Liver (tissue), 9 donors: ENCODE data around the gene TPRX1. TPM values are rescaled to one million over a fixed set of nuclear protein-coding genes. Genes with fewer than 3 reads are reported as not detected.
"Not testable (repeated sequence)": the region's sequence is repeated elsewhere in the genome, so short reads cannot be mapped to it uniquely, and the experiment has no call there.

Experiments
- DNase-seq: peaks from one replicate; pipeline ENCODE4 v3.0.0-alpha.2; 2017; ENCODE audit warnings: low spot score
- H3K27ac ChIP-seq, 2 donors: one replicate each; pipeline ENCODE4 v1.7.0; 2013; ENCODE audit warnings: inconsistent platforms in 2 of 2, low read length in 2 of 2, control low read depth in 1 of 2, low read depth in 1 of 2, mild to moderate bottlenecking in 1 of 2
- H3K27me3 ChIP-seq, 4 donors: one replicate each; pipeline versions ENCODE4 v1.6.1 to v1.7.0; 2013; ENCODE audit warnings: low read length in 3 of 4, inconsistent platforms in 1 of 4, mild to moderate bottlenecking in 1 of 4, moderate library complexity in 1 of 4; ENCODE audit not compliant: control insufficient read depth in 4 of 4, insufficient read depth in 4 of 4
- H3K36me3 ChIP-seq, 4 donors: one replicate each; pipeline versions ENCODE4 v1.6.1 to v1.7.0; 2013; ENCODE audit warnings: low read length in 3 of 4, mild to moderate bottlenecking in 3 of 4, low read depth in 1 of 4, moderate library complexity in 1 of 4; ENCODE audit not compliant: control insufficient read depth in 4 of 4, insufficient read depth in 3 of 4
- H3K4me1 ChIP-seq, 4 donors: one replicate each; pipeline versions ENCODE4 v1.6.1 to v1.7.0; 2013; ENCODE audit warnings: low read length in 3 of 4, mild to moderate bottlenecking in 3 of 4, moderate library complexity in 1 of 4; ENCODE audit not compliant: control insufficient read depth in 4 of 4, insufficient read depth in 4 of 4
- H3K4me3 ChIP-seq, 3 donors: one replicate each; pipeline versions ENCODE4 v1.6.1 to v1.7.0; 2013; ENCODE audit warnings: low read length in 3 of 3, control low read depth in 1 of 3, low read depth in 1 of 3, mild to moderate bottlenecking in 1 of 3
- H3K9ac ChIP-seq, 2 donors: one replicate each; pipeline ENCODE4 v1.7.0; 2013; ENCODE audit warnings: low read length in 2 of 2, mild to moderate bottlenecking in 2 of 2, moderate library complexity in 2 of 2, control low read depth in 1 of 2, low read depth in 1 of 2
- H3K9me3 ChIP-seq, 4 donors: one replicate each; pipeline versions ENCODE4 v1.6.1 to v1.7.0; 2013; ENCODE audit warnings: low read length in 3 of 4; ENCODE audit not compliant: control insufficient read depth in 4 of 4
- EGR1 ChIP-seq, 2 donors: IDR thresholded peaks; 2 replicates each; pipeline ENCODE4 v1.6.1; 2016 to 2018; ENCODE audit warnings: antibody characterized with exemption in 2 of 2, low read depth in 2 of 2
- FOXA1 ChIP-seq: IDR thresholded peaks from 2 replicates; pipeline ENCODE4 v1.6.1; 2016; ENCODE audit warnings: antibody characterized with exemption
- FOXA2 ChIP-seq: IDR thresholded peaks from 2 replicates; pipeline ENCODE4 v1.6.1; 2016; ENCODE audit warnings: antibody characterized with exemption
- GABPA ChIP-seq, 2 donors: IDR thresholded peaks in 1 of 2; conservative IDR thresholded peaks in 1 of 2; 2 replicates each; pipeline ENCODE4 v1.6.1; 2016; ENCODE audit warnings: antibody characterized with exemption in 2 of 2, mild to moderate bottlenecking in 1 of 2, moderate library complexity in 1 of 2
- HNF4A ChIP-seq, 2 donors: conservative IDR thresholded peaks; 2 replicates each; pipeline ENCODE4 v1.6.1; 2016; ENCODE audit warnings: antibody characterized with exemption in 2 of 2, mild to moderate bottlenecking in 2 of 2
- HNF4G ChIP-seq: IDR thresholded peaks from 2 replicates; pipeline ENCODE4 v1.6.1; 2016; ENCODE audit warnings: antibody characterized with exemption
- RAD21 ChIP-seq, 2 donors: IDR thresholded peaks; 2 replicates each; pipeline ENCODE4 v1.6.1; 2016; ENCODE audit warnings: antibody characterized with exemption in 2 of 2, mild to moderate bottlenecking in 2 of 2
- RXRA ChIP-seq, 2 donors: IDR thresholded peaks; 2 replicates each; pipeline ENCODE4 v1.6.1; 2017 to 2018; ENCODE audit warnings: antibody characterized with exemption in 2 of 2, mild to moderate bottlenecking in 1 of 2
- SP1 ChIP-seq: IDR thresholded peaks from 2 replicates; pipeline ENCODE4 v1.6.1; 2018; ENCODE audit warnings: antibody characterized with exemption, mild to moderate bottlenecking
- TAF1 ChIP-seq: conservative IDR thresholded peaks from 2 replicates; pipeline ENCODE4 v1.6.1; 2016; ENCODE audit warnings: antibody characterized with exemption, mild to moderate bottlenecking
- YY1 ChIP-seq: IDR thresholded peaks from 2 replicates; pipeline ENCODE4 v1.6.1; 2016; ENCODE audit warnings: antibody characterized with exemption, mild to moderate bottlenecking
- WGBS: extraction: QIAGEN DNeasy Blood & Tissue Kit; methylation state at CpG from one replicate; pipeline ENCODE4 v1.1.7; 2013; 5-methylcytosine and 5-hydroxymethylcytosine counted together
- polyA plus RNA-seq, 2 donors: library from polyadenylated mRNA; stranded (reverse) in 1 of 2; unstranded in 1 of 2; fragments of 200-250 nt in 1 of 2; fragments of >200 nt in 1 of 2; fragmentation: Nextera tagmentation in 1 of 2; extraction: Ambion mirVana in 1 of 2; gene quantifications; one replicate each; pipeline versions ENCODE4 v1.2.1 to v1.2.3, GENCODE V29; 2013 to 2015
- total RNA-seq, 2 donors: library from RNA; depleted of rRNA; stranded (reverse); fragments of >200 nt; gene quantifications; one replicate each; pipeline ENCODE4 v1.2.3, GENCODE V29; 2014
- TF ChIP-seq, protein P1 (sequence below): IDR thresholded peaks from 2 replicates; pipeline ENCODE4 v1.6.1; 2016; ENCODE audit warnings: antibody characterized with exemption, mild to moderate bottlenecking
- TF ChIP-seq, protein P2 (sequence below): fragments of 150-350 bp; IDR thresholded peaks from 2 replicates; pipeline ENCODE4 v1.5.1; 2017; ENCODE audit warnings: improper control_type of control experiment, low read depth, low read length; ENCODE audit not compliant: missing input control
- TF ChIP-seq, protein P3 (sequence below): IDR thresholded peaks from 2 replicates; pipeline ENCODE4 v1.6.1; 2016; ENCODE audit warnings: antibody characterized with exemption
- TF ChIP-seq, protein P4 (sequence below): IDR thresholded peaks from 2 replicates; pipeline ENCODE4 v1.6.1; 2016; ENCODE audit warnings: antibody characterized with exemption
- TF ChIP-seq, protein P5 (sequence below): IDR thresholded peaks from 2 replicates; pipeline ENCODE4 v1.6.1; 2016; ENCODE audit warnings: antibody characterized with exemption
- donor health status: healthy.
- donor health status: healthy.
- donor health status: healthy.
- donor health status: healthy.
- donor health status: healthy.

Gene TPRX1
- total and polyA plus RNA-seq, 4 donors = not detected

DNA sequence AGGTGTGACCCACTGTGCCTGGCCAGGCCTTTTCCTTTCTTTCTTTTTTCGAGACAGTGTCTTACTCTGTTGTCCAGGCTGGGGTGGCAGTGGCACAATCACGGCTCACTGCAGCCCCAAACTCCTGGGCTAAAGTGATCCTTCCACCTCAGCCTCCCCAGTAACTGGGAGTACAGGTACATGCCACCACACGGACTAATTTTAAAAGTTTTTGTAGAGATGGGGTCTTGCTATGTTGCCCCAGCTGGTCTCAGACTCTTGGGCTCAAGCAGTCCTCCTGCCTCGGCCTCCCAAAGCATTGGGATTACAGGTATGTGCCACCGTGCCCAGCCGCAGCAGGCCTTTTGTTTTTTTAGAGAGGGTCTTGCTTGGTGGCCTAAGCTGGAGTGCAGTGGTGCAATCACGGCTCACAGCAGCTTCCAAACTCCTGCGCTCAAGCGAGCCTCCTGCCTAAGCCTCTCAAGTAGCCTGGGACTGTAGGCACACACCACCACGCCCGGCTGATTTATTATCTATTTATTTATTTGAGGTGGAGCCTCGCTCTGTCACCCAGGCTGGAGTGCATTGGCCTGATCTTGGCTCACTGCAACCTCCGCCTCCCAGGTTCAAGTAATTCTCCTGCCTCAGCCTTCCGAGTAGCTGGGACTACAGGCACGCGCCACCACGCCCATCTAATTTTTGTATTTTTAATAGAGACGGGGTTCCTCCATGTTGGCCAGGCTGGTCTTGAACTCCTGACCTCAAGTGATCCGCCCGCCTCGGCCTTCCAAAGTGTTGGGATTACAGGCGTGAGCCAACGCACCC, 26.9 kb downstream of the TPRX1 start:
- H3K36me3 ChIP-seq, DNase-seq, H3K9me3 ChIP-seq, H3K27me3 ChIP-seq, H3K9ac ChIP-seq: not testable (repeated sequence)
- Histone ChIP-seq H3K27ac (peak overlapping the region; percentile 38 to 90), H3K4me3 (peak overlapping the region in 2 of 3 donors; percentile 84 to 87), H3K4me1 (peaks cover 4 to 11% (median 9%) of the 10 kb centered on the region in 4 donors)
- WGBS = 73% methylated on average over 23 of the region's 23 CpGs

DNA sequence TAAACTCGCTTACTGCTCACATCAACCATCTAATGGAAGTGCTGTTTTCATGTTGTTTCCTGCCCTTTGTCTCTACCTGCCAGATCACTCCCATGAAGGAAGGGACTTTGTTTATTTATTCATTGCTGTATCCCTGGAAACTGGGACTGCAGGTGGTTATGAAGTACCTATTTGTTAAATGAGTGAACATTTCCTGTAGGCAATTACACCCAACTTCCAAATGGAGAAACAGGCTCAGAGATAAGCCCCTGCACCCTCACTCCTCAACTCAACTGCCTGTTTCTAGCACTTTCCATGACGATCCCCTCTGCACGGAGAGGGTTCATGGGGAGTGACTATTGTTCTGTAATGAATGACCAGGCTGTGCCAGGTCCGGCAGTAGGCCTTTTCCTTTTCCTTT, 27.8 kb downstream of the TPRX1 start:
- TF ChIP-seq, protein P1, sequence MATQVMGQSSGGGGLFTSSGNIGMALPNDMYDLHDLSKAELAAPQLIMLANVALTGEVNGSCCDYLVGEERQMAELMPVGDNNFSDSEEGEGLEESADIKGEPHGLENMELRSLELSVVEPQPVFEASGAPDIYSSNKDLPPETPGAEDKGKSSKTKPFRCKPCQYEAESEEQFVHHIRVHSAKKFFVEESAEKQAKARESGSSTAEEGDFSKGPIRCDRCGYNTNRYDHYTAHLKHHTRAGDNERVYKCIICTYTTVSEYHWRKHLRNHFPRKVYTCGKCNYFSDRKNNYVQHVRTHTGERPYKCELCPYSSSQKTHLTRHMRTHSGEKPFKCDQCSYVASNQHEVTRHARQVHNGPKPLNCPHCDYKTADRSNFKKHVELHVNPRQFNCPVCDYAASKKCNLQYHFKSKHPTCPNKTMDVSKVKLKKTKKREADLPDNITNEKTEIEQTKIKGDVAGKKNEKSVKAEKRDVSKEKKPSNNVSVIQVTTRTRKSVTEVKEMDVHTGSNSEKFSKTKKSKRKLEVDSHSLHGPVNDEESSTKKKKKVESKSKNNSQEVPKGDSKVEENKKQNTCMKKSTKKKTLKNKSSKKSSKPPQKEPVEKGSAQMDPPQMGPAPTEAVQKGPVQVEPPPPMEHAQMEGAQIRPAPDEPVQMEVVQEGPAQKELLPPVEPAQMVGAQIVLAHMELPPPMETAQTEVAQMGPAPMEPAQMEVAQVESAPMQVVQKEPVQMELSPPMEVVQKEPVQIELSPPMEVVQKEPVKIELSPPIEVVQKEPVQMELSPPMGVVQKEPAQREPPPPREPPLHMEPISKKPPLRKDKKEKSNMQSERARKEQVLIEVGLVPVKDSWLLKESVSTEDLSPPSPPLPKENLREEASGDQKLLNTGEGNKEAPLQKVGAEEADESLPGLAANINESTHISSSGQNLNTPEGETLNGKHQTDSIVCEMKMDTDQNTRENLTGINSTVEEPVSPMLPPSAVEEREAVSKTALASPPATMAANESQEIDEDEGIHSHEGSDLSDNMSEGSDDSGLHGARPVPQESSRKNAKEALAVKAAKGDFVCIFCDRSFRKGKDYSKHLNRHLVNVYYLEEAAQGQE = no peak
- TF ChIP-seq, protein P2, sequence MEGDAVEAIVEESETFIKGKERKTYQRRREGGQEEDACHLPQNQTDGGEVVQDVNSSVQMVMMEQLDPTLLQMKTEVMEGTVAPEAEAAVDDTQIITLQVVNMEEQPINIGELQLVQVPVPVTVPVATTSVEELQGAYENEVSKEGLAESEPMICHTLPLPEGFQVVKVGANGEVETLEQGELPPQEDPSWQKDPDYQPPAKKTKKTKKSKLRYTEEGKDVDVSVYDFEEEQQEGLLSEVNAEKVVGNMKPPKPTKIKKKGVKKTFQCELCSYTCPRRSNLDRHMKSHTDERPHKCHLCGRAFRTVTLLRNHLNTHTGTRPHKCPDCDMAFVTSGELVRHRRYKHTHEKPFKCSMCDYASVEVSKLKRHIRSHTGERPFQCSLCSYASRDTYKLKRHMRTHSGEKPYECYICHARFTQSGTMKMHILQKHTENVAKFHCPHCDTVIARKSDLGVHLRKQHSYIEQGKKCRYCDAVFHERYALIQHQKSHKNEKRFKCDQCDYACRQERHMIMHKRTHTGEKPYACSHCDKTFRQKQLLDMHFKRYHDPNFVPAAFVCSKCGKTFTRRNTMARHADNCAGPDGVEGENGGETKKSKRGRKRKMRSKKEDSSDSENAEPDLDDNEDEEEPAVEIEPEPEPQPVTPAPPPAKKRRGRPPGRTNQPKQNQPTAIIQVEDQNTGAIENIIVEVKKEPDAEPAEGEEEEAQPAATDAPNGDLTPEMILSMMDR = no peak
- no peak for TF ChIP-seq FOXA2
- no peak for TF ChIP-seq HNF4G
- TF ChIP-seq TAF1 = no peak
- no peak for TF ChIP-seq FOXA1
- TF ChIP-seq, protein P3, sequence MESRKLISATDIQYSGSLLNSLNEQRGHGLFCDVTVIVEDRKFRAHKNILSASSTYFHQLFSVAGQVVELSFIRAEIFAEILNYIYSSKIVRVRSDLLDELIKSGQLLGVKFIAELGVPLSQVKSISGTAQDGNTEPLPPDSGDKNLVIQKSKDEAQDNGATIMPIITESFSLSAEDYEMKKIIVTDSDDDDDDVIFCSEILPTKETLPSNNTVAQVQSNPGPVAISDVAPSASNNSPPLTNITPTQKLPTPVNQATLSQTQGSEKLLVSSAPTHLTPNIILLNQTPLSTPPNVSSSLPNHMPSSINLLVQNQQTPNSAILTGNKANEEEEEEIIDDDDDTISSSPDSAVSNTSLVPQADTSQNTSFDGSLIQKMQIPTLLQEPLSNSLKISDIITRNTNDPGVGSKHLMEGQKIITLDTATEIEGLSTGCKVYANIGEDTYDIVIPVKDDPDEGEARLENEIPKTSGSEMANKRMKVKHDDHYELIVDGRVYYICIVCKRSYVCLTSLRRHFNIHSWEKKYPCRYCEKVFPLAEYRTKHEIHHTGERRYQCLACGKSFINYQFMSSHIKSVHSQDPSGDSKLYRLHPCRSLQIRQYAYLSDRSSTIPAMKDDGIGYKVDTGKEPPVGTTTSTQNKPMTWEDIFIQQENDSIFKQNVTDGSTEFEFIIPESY = no peak
- peak in 1 of 2 donors; percentile 27 for TF ChIP-seq RXRA (IDR thresholded peaks at IDR 0.05)
- TF ChIP-seq, protein P4, sequence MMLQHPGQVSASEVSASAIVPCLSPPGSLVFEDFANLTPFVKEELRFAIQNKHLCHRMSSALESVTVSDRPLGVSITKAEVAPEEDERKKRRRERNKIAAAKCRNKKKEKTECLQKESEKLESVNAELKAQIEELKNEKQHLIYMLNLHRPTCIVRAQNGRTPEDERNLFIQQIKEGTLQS = no peak
- no peak for TF ChIP-seq GABPA (IDR thresholded peaks at IDR 0.05 in 1 of 2, conservative IDR thresholded peaks at IDR 0.05 in 1 of 2)
- peak; percentile 61 for TF ChIP-seq YY1
- TF ChIP-seq HNF4A (conservative IDR thresholded peaks at IDR 0.05) = peak; percentile 28 to 57
- TF ChIP-seq EGR1 (IDR thresholded peaks at IDR 0.05; ENCODE audit: low read depth in 2 of 2) = no peak
- TF ChIP-seq RAD21 (IDR thresholded peaks at IDR 0.05) = no peak
- TF ChIP-seq, protein P5, sequence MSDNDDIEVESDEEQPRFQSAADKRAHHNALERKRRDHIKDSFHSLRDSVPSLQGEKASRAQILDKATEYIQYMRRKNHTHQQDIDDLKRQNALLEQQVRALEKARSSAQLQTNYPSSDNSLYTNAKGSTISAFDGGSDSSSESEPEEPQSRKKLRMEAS = no peak
- peak; percentile 27 for TF ChIP-seq SP1
- Histone ChIP-seq H3K27me3 (no peaks in the 10 kb centered on the region), H3K27ac (peak overlapping the region; percentile 38 to 78), H3K4me1 (peaks cover 2 to 11% (median 6%) of the 10 kb centered on the region in 4 donors), H3K9me3 (no peaks in the 10 kb centered on the region), H3K36me3 (no peaks in the 10 kb centered on the region), H3K9ac (no peak overlapping the region), H3K4me3 (no peak overlapping the region)
- 74% methylated on average over 4 of the region's 4 CpGs for WGBS
- no peak for DNase-seq

DNA sequence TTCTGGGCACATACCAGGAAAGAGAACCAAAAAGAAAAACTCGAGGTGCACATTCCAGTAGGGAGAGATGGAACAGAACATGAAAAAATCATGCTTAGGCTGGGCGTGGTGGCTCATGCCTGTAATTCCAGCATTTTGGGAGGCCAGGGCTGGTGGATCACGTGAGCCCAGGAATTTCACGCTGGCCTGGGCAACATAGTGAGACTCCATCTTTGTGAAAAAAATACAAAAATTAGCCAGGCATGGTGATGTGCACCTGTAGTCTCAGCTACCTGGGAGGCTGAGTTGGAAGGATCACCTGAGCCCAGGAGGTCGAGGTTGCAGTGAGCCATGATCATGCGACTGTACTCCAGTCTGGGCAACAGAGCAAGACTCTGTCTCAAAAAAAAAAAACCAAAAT, 33.1 kb downstream of the TPRX1 start:
- H3K4me1 ChIP-seq, H3K36me3 ChIP-seq, H3K4me3 ChIP-seq, H3K27me3 ChIP-seq, H3K9ac ChIP-seq, DNase-seq, H3K9me3 ChIP-seq, H3K27ac ChIP-seq: not testable (repeated sequence)
- 91% methylated on average over 6 of the region's 6 CpGs for WGBS
